ENCODE measurements around the gene C9orf57.
"Not testable (repeated sequence)": the region's sequence is repeated elsewhere in the genome, so short reads cannot be mapped to it uniquely, and the experiment has no call there.

DNA sequence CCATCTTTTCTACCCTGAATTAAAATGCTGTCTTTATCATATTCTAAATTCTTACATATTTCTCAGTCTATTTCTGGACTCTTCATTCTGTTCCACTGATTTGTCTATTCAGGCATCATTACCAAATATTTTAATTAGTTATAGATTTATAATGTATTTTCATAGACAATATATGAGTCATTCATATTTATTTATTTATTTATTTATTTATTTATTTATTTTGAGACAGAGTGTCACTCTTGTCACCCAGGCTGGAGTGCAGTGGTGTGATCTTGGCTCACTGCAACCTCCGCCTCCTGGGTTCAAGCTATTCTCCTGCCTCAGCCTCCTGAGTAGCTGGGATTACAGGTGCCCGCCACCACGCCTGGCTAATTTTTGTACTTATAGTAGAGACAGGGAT lies 35.1 kb upstream of the C9orf57 start:
- TF ChIP-seq, protein P1, sequence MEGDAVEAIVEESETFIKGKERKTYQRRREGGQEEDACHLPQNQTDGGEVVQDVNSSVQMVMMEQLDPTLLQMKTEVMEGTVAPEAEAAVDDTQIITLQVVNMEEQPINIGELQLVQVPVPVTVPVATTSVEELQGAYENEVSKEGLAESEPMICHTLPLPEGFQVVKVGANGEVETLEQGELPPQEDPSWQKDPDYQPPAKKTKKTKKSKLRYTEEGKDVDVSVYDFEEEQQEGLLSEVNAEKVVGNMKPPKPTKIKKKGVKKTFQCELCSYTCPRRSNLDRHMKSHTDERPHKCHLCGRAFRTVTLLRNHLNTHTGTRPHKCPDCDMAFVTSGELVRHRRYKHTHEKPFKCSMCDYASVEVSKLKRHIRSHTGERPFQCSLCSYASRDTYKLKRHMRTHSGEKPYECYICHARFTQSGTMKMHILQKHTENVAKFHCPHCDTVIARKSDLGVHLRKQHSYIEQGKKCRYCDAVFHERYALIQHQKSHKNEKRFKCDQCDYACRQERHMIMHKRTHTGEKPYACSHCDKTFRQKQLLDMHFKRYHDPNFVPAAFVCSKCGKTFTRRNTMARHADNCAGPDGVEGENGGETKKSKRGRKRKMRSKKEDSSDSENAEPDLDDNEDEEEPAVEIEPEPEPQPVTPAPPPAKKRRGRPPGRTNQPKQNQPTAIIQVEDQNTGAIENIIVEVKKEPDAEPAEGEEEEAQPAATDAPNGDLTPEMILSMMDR (IDR thresholded peaks at IDR 0.05; ENCODE audit: low read length) = not testable (repeated sequence)
- TF ChIP-seq EZH2 (IDR thresholded peaks at IDR 0.05; ENCODE audit: borderline replicate concordance, low read length) = not testable (repeated sequence)

Data from OCI-LY1 (cell line).